SU-DHL-6 (cell line): ENCODE data around the gene TMEM117.

ENCODE experiments used
- H2AFZ ChIP-seq: fragments of 200-600 bp; sonication (generic); 2 replicates; pipeline ENCODE4 v1.6.1; 2014; ENCODE audit warnings: low read depth, mild to moderate bottlenecking, moderate library complexity, mixed read lengths, antibody characterized with exemption, low read length; ENCODE audit not compliant: severe bottlenecking
- H3F3A ChIP-seq: fragments of 200-600 bp; shearing (Covaris generic); 2 replicates; pipeline ENCODE4 v1.6.0; 2016; ENCODE audit warnings: antibody characterized with exemption, mild to moderate bottlenecking; ENCODE audit not compliant: insufficient read depth
- H3K27ac ChIP-seq: fragments of 200-600 bp; sonication (generic); 2 replicates; pipeline ENCODE4 v1.5.1; 2016; ENCODE audit warnings: low read depth, mild to moderate bottlenecking, low read length, moderate library complexity, mixed read lengths
- H3K27me3 ChIP-seq: fragments of 200-600 bp; sonication (generic), shearing (Covaris generic); 2 replicates; pipeline ENCODE4 v1.6.0; 2014; ENCODE audit warnings: mild to moderate bottlenecking, low read length
- H3K36me3 ChIP-seq: fragments of 200-600 bp; sonication (generic); 2 replicates; pipeline ENCODE4 v1.6.1; 2014; ENCODE audit warnings: mild to moderate bottlenecking, low read length, mixed read lengths
- H3K4me2 ChIP-seq: fragments of 300-600, 200-600 bp; shearing (Covaris generic), sonication (generic); 2 replicates; pipeline ENCODE4 v1.6.0; 2014; ENCODE audit warnings: low read length, low read depth, mild to moderate bottlenecking; ENCODE audit not compliant: poor library complexity, severe bottlenecking
- H3K4me3 ChIP-seq: fragments of 200-600 bp; sonication (generic); 2 replicates; pipeline ENCODE4 v1.5.1; 2014; ENCODE audit warnings: antibody characterized with exemption, low read length, mild to moderate bottlenecking, mixed read lengths; ENCODE audit not compliant: insufficient read depth, poor library complexity, severe bottlenecking
- H3K79me2 ChIP-seq: fragments of 200-600 bp; sonication (generic); 2 replicates; pipeline ENCODE4 v1.6.1; 2014; ENCODE audit warnings: mild to moderate bottlenecking, low read length, moderate library complexity; ENCODE audit not compliant: insufficient read depth
- H3K9ac ChIP-seq: fragments of 200-600 bp; sonication (generic); 2 replicates; pipeline ENCODE4 v1.7.0; 2014; ENCODE audit warnings: mild to moderate bottlenecking, low read length
- H3K9me2 ChIP-seq: fragments of 200-600 bp; sonication (generic); replicated peaks from 2 replicates; pipeline ENCODE4 v1.6.1; 2014; ENCODE audit warnings: low read length; ENCODE audit not compliant: insufficient read depth
- H3K9me3 ChIP-seq: fragments of 200-600 bp; sonication (generic); 2 replicates; pipeline ENCODE4 v1.6.1; 2014; ENCODE audit warnings: low read length, mixed read lengths; ENCODE audit not compliant: insufficient read depth
- H4K20me1 ChIP-seq: fragments of 200-600 bp; sonication (generic); 2 replicates; pipeline ENCODE4 v1.6.1; 2014; ENCODE audit warnings: low read depth, mild to moderate bottlenecking, antibody characterized with exemption, low read length, moderate library complexity, mixed read lengths
- CTCF ChIP-seq: fragments of 200-600 bp; sonication (generic); IDR thresholded peaks from one replicate; pipeline ENCODE4 v1.5.1; 2017; ENCODE audit warnings: antibody characterized with exemption, mild to moderate bottlenecking, low read length, moderate library complexity; ENCODE audit not compliant: insufficient read depth, poor library complexity, severe bottlenecking
- EZH2phosphoT487 ChIP-seq: fragments of 200-600 bp; sonication (generic), shearing (Covaris generic); conservative IDR thresholded peaks from 2 replicates; pipeline ENCODE4 v1.6.1; 2018; ENCODE audit warnings: mild to moderate bottlenecking, antibody characterized with exemption, low read length, moderate library complexity, mixed read lengths

TMEM117 gene

GRCh38 chr12:44118946-44119345 lies 283.1 kb downstream of the TMEM117 start:
- TF ChIP-seq CTCF (no peak), EZH2phosphoT487 (no peak)
- Histone ChIP-seq H3K27ac (no peak overlapping the region), H3F3A (no peaks in the 10 kb centered on the region), H3K9ac (no peak overlapping the region), H3K9me2 (no peaks in the 10 kb centered on the region), H4K20me1 (no peaks in the 10 kb centered on the region), H3K79me2 (no peaks in the 10 kb centered on the region), H3K27me3 (no peaks in the 10 kb centered on the region), H2AFZ (no peak overlapping the region), H3K4me2 (no peak overlapping the region), H3K4me3 (no peak overlapping the region), H3K9me3 (no peaks in the 10 kb centered on the region), H3K36me3 (no peaks in the 10 kb centered on the region)

- Histone ChIP-seq H3K4me3 (no peak overlapping the region), H3F3A (no peaks in the 10 kb centered on the region), H3K79me2 (no peaks in the 10 kb centered on the region), H3K9ac (no peak overlapping the region), H4K20me1 (no peaks in the 10 kb centered on the region), H3K27ac (no peak overlapping the region), H3K9me3 (no peaks in the 10 kb centered on the region), H3K4me2 (no peak overlapping the region), H3K27me3 (no peaks in the 10 kb centered on the region), H2AFZ (no peak overlapping the region), H3K36me3 (no peaks in the 10 kb centered on the region), H3K9me2 (no peaks in the 10 kb centered on the region)
- no peak for TF ChIP-seq CTCF
- TF ChIP-seq EZH2phosphoT487, result no peak
These were observed 290.9 kb downstream of the TMEM117 start for GRCh38 chr12:44126806-44127205.

- Histone ChIP-seq H3K27me3 (no peaks in the 10 kb centered on the region), H3K4me2 (no peak overlapping the region), H4K20me1 (no peaks in the 10 kb centered on the region), H3K79me2 (no peaks in the 10 kb centered on the region), H3K9me2 (no peaks in the 10 kb centered on the region), H3K9ac (no peak overlapping the region), H3K27ac (no peak overlapping the region), H3K4me3 (no peak overlapping the region), H3K9me3 (no peaks in the 10 kb centered on the region), H3F3A (no peaks in the 10 kb centered on the region), H3K36me3 (no peaks in the 10 kb centered on the region), H2AFZ (no peak overlapping the region)
- TF ChIP-seq EZH2phosphoT487, result no peak
- no peak for TF ChIP-seq CTCF
These were observed 292.3 kb downstream of the TMEM117 start for GRCh38 chr12:44127966-44128710.
